DOHH2 (cell line): ENCODE measurements around the gene ABHD14A.

Experiments used
- H3F3A ChIP-seq: fragments of 200-600 bp; sonication (generic), shearing (Covaris generic); 2 replicates; pipeline ENCODE4 v1.6.0; 2016; ENCODE audit warnings: antibody characterized with exemption, mild to moderate bottlenecking; ENCODE audit not compliant: control insufficient read depth, insufficient read depth
- H3K27ac ChIP-seq: fragments of 200-600 bp; sonication (generic); 2 replicates; pipeline ENCODE4 v1.5.1; 2014; ENCODE audit warnings: low read depth, mild to moderate bottlenecking, low read length, moderate library complexity
- H3K27me3 ChIP-seq: fragments of 200-600 bp; sonication (generic); 2 replicates; pipeline ENCODE4 v1.6.1; 2014; ENCODE audit warnings: mild to moderate bottlenecking, low read length, mixed read lengths; ENCODE audit not compliant: control insufficient read depth
- H3K36me3 ChIP-seq: fragments of 200-600 bp; sonication (generic); 2 replicates; pipeline ENCODE4 v1.6.1; 2014; ENCODE audit warnings: mild to moderate bottlenecking, low read length, moderate library complexity, mixed read lengths; ENCODE audit not compliant: control insufficient read depth
- H3K4me1 ChIP-seq: fragments of 200-600 bp; sonication (generic); 2 replicates; pipeline ENCODE4 v1.6.1; 2014; ENCODE audit warnings: mild to moderate bottlenecking, low read length, mixed read lengths; ENCODE audit not compliant: control insufficient read depth
- H3K4me2 ChIP-seq: fragments of 200-600 bp; sonication (generic); 2 replicates; pipeline ENCODE4 v1.6.0; 2014; ENCODE audit warnings: mild to moderate bottlenecking, low read length, moderate library complexity
- H3K4me3 ChIP-seq: fragments of 200-600 bp; sonication (generic); 2 replicates; pipeline ENCODE4 v1.5.1; 2014; ENCODE audit warnings: mild to moderate bottlenecking, low read length, mixed read lengths
- H3K79me2 ChIP-seq: fragments of 200-600 bp; sonication (generic); 2 replicates; pipeline ENCODE4 v1.6.1; 2014; ENCODE audit warnings: mild to moderate bottlenecking, low read length, mixed read lengths; ENCODE audit not compliant: control insufficient read depth
- H3K9me2 ChIP-seq: fragments of 200-600 bp; sonication (generic); replicated peaks from 2 replicates; pipeline ENCODE4 v1.6.1; 2014; ENCODE audit warnings: mild to moderate bottlenecking, low read length, mixed read lengths; ENCODE audit not compliant: control insufficient read depth
- H3K9me3 ChIP-seq: fragments of 200-600 bp; sonication (generic); 2 replicates; pipeline ENCODE4 v1.6.1; 2014; ENCODE audit warnings: antibody characterized with exemption, low read length, mixed read lengths; ENCODE audit not compliant: control insufficient read depth, insufficient read depth
- H4K20me1 ChIP-seq: fragments of 200-600 bp; sonication (generic); 2 replicates; pipeline ENCODE4 v1.6.0; 2014; ENCODE audit warnings: low read depth, mild to moderate bottlenecking, antibody characterized with exemption, low read length, moderate library complexity; ENCODE audit not compliant: control insufficient read depth, insufficient read depth
- CTCF ChIP-seq: fragments of 200-600 bp; sonication (generic); IDR thresholded peaks from one replicate; pipeline ENCODE4 v1.5.1; 2014; ENCODE audit warnings: antibody characterized with exemption, mild to moderate bottlenecking, low read depth, low read length; ENCODE audit not compliant: poor library complexity, severe bottlenecking
- EZH2phosphoT487 ChIP-seq: fragments of 200-600 bp; sonication (generic); IDR thresholded peaks from 2 replicates; pipeline ENCODE4 v1.6.1; 2017; ENCODE audit warnings: borderline replicate concordance, mild to moderate bottlenecking, antibody characterized with exemption, low read length, moderate library complexity, mixed read lengths

ABHD14A gene

GRCh38 chr3:51954105-51954504, 20.8 kb upstream of the ABHD14A start:
- peaks cover 10% of the 10 kb centered on the region; the same call in 1 of the 2 replicates for H3K27me3 ChIP-seq
- H3K4me1 ChIP-seq: no peaks in the 10 kb centered on the region
- no peak overlapping the region for H3K4me3 ChIP-seq
- TF ChIP-seq EZH2phosphoT487 (no peak), CTCF (no peak)
- H4K20me1 ChIP-seq: no peaks in the 10 kb centered on the region
- no peak overlapping the region for H3K4me2 ChIP-seq
- H3F3A ChIP-seq: no peaks in the 10 kb centered on the region
- no peaks in the 10 kb centered on the region for H3K9me3 ChIP-seq
- H3K27ac ChIP-seq: no peak overlapping the region
- H3K79me2 ChIP-seq: no peaks in the 10 kb centered on the region
- no peaks in the 10 kb centered on the region for H3K9me2 ChIP-seq
- no peaks in the 10 kb centered on the region for H3K36me3 ChIP-seq

- Histone ChIP-seq H3K79me2 (no peaks in the 10 kb centered on the region), H3K27ac (no peak overlapping the region), H3K4me1 (no peaks in the 10 kb centered on the region), H3K27me3 (peaks cover 10% of the 10 kb centered on the region; the same call in 1 of the 2 replicates), H4K20me1 (no peaks in the 10 kb centered on the region), H3F3A (no peaks in the 10 kb centered on the region), H3K36me3 (no peaks in the 10 kb centered on the region), H3K9me3 (no peaks in the 10 kb centered on the region), H3K4me2 (no peak overlapping the region), H3K9me2 (no peaks in the 10 kb centered on the region), H3K4me3 (no peak overlapping the region)
- TF ChIP-seq EZH2phosphoT487 (no peak), CTCF (no peak)
Measured at GRCh38 chr3:51954713-51955112, 20.2 kb upstream of the ABHD14A start.

- H3K9me2 ChIP-seq: no peaks in the 10 kb centered on the region
- no peaks in the 10 kb centered on the region for H3K4me1 ChIP-seq
- no peaks in the 10 kb centered on the region for H3K9me3 ChIP-seq
- H3F3A ChIP-seq: no peaks in the 10 kb centered on the region
- H3K36me3 ChIP-seq: no peaks in the 10 kb centered on the region
- H3K79me2 ChIP-seq: no peaks in the 10 kb centered on the region
- no peak within 1 kb of the TSS for H3K4me2 ChIP-seq
- peaks cover 10% of the 10 kb centered on the region; the same call in 1 of the 2 replicates for H3K27me3 ChIP-seq
- H3K27ac ChIP-seq: no peak within 1 kb of the TSS
- H4K20me1 ChIP-seq: no peaks in the 10 kb centered on the region
- TF ChIP-seq EZH2phosphoT487 (no peak), CTCF (no peak)
- H3K4me3 ChIP-seq: no peak within 1 kb of the TSS
Measured at GRCh38 chr3:51955175-51955892, 19.5 kb upstream of the ABHD14A start, which contains the start of gene GPR62. Gene GPR62, plus strand, starts transcription at chr3:51955381. Its CDS starts 272 bp downstream, at chr3:51955653.
